ENCODE results near the gene DLST.
"Not testable (repeated sequence)": the region's sequence is repeated elsewhere in the genome, so short reads cannot be mapped to it uniquely, and the experiment has no call there.

Gene DLST

DNA sequence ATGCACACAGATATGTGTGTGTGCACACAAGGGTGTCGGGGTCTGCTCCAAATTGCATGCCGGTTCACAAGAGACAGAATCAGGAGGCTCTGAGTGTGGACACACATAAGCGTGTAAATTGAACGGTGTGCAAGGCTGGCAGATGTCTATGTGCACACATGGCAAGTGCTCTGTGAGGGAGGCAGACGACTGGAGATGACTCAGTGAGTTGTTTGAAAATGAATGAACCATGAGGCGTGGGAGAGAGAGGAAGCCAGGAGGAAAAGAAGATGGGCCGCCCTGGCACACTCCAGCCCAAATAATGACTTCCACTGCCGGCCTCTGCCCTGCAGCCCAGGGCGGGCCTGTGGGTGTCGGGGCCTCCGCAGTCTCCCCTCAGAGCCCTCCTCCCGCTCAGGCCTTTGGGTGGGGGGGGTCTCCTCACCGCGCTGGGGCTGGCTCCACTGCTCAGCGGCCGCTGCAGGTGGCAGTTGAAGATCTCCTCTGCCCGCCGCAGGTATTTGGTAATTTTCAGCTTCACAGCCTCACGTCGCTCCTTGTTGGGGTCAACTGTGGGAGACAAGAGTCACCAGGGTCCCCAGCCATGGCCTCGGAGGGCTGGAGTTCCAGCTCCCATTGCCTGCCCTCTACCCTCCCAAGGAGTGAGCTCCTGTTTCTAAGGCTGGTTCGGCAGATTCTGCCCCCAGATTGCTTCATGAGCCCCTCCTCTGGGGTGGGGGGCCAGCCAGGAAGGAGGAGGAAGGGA lies 37.9 kb downstream of the DLST start:
- DNase-seq: no peak

- DNase-seq: no peak
These were observed 38.6 kb downstream of the DLST start for GRCh38 chr14:74920281-74920680.

GRCh38 chr14:74921053-74921620 lies 39.4 kb downstream of the DLST start:
- no peak for DNase-seq

DNA sequence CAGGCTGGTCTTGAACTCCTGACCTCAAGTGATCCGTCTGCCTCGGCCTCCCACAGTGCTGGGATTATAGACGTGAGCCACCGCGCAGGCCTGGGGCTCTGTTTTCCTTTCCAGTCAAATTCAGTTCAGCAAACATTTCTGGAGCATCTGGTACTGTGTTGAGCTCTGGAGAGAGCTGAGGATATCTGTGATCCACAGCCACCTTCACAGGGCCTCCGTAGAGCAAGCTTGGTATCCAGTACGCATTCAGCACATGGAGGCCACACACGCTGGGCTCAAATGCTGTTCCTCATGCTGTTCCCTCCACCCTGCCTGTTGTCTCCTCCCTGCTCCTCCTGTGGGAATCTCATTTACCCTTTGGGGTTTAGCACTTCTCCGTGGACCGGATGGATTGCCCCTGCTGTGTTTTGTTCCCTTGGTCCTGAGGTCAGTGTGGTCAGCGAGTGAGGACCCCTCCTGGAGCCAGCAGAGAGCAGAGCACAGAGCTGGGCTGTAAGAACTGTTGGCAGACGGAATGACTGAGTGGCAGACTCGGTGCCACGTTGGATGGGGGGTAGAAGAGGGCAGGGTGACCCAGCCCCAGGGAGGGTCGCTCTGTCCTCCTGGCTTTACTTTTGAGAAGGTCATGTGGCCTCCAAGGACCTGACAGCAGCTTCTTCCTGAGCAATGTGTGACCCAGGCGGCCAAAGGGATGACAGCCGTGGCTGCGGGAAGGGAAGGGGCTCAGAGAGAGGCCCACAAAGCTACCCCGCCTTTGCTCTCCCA lies 40.5 kb downstream of the DLST start:
- no peak for DNase-seq

- peak; percentile 85 for DNase-seq
These were observed 41.2 kb downstream of the DLST start, which contains the start of gene RPS6KL1 for GRCh38 chr14:74922752-74923401. TSS of gene RPS6KL1 (minus strand) at chr14:74923260. CDS start at chr14:74921541, 1,719 bp downstream.

DNA sequence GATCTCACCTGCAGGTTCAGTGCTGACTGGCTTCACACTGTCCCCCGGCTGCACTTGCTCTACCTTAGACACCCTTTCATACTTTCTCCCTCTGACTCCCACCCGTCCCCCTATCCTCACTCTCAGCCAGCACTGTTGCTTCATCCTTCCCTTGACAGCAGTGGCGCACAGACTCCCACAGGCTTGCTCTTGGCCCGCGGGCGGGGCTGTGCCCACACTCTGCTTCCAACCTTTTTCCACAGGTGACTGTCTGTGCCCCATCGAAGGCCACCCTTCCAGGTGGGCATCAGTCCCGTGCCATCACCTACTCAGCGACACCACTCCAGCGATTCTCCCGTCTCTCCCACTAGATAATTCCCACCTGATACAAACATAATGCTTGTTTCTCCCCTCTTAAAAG lies 42.3 kb downstream of the DLST start:
- no peak for DNase-seq

DNA sequence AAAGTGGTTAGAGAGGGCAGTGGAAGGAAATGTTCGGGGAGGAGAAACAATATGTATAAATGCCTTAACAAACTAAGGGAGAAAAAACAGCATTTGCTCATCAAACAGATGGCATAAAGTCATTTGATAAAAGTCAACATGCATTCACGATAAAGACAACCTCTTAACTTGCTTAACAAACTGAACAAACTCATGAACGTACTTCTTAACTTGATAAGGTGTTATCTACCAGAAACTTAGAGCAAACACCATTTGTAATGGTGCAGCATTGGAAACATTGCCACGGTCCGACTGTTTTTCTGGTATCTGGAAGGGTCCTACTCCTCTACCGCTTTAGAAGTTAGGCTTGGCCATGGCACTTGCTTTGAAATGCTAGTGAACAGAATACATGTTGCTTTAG lies 45.5 kb downstream of the DLST start:
- no peak for DNase-seq

DNA sequence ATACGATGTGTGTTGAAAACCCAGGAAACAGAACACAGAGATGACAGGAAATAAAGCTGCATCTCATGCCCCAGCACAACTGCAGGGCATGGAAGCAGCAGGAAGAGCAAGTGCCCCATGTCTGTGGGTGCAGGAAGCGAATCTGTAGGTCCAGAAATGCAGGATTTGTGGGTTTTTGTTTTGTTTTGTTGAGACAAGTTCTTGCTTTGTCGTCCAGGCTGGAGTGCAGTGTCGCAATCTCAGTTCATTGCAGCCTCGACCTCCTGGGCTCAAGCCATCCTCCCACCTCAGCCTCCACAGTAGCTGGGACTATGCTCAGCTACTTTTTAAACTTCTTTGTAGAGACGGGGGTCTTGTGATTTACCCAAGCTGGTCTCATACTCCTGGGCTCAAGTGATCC lies 47.5 kb downstream of the DLST start:
- no peak for DNase-seq

GRCh38 chr14:74931744-74932143 lies 50.0 kb downstream of the DLST start:
- DNase-seq: not testable (repeated sequence)

DNA sequence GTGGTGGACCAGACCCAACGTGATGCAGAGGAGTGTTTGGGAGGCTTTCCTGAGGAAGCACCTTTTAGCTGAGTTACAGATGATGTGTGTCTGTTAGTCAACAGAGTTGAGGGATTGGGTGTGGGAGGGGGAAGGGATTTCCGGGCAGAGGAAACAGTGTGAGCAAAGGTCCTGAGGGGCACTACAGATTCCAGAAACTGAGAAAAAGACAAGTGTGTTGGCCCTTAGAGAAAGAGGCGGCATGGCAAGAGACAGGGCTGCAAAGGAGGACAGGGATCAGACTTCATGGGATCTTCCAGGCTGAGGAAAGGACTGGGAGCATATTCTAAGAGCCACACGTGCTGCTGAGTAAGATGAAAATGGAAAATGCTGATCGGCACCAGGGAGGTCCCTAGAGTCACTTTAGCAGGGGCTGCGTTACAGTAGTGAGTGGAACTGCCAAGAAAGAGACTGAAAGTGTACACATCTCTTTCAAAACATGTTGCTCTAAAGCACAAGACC lies 50.7 kb downstream of the DLST start:
- no peak for DNase-seq

- DNase-seq: not testable (repeated sequence)
These were observed 51.2 kb downstream of the DLST start for GRCh38 chr14:74932936-74933335.

DNA sequence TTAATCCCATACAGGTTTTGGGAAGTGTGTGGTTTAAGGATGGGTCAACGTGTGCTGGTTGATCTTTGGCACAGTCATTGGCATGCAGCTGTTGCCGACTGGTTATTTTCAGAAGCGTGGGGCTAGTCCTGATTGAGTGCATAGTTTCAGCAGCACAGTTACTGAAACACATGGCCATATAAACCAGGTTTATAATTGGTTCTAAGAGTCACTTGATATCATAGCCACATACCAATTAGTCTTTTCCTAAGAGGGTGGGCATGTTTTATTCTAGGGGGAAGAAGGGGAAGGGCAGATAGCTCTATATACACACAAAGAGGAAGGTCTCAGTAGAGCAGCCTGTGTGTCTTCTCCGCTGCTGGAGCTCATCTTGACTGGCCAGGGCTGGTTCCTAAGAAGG lies 52.3 kb downstream of the DLST start:
- no peak for DNase-seq

DNA sequence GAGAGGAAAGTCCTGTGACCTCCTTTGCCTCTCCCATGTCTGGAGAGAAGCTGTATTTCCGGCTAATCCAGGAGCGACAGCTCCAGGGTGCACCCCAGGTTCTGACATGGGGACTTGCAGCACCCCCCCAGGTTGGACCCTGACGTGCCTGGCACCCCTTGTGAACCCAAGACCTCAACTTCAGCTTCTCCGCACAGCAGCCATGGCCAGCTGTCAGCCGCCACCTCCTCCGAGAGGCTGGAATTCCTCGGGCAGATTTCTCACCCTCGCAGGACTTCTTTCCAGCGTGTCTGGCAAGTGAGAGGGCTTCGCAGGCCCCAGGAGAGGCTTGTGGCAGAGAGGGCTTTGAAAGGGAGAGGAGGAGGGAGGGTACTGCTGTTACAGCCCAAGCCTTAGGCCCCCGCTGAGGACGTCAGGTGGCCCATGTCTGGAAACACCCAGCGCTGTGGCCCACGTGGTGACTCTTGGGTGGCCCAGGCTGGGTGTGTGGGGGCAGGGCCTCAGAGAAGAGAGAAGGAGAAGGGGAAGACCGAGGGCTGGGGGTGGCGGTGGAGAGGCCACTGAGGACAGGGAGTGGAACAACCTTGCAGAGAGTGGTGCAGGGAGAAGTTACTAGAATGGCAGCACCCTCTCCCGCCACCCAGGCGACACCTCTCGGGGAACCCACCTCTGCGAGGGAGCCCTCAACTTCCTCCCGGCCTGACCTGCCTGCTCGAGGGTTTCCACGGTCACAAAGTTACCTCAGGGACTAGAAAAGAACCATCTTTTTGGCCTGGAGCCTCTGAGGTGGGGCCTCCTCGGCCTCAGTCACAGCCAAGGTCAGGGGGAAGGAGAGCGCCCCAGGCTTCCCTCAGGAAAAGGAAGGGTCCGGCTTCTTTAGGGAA lies 53.0 kb downstream of the DLST start:
- no peak for DNase-seq

- no peak for DNase-seq
These were observed 53.6 kb downstream of the DLST start for GRCh38 chr14:74935360-74935680.

- no peak for DNase-seq
These were observed 54.4 kb downstream of the DLST start for GRCh38 chr14:74936151-74936550.

GRCh38 chr14:74936731-74937130 lies 55.0 kb downstream of the DLST start:
- DNase-seq: no peak

DNA sequence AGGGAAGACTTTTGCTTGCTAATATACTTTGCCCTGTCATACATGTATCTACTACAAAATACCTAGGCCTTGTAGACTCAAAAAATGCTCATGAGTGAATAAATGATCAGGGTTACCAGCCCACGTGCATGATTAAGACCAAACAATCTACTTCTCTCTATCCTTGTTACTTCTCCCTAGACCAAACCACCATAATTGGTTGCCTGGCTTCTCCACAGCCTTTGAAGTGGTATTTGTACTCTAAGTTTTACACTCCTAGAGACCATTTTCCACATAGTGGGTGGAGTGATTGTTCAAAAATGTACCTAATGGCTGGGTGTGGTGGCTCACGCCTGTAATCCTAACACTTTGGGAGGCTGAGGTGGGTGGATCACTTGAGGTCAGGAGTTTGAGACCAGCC lies 55.5 kb downstream of the DLST start:
- no peak for DNase-seq

DNA sequence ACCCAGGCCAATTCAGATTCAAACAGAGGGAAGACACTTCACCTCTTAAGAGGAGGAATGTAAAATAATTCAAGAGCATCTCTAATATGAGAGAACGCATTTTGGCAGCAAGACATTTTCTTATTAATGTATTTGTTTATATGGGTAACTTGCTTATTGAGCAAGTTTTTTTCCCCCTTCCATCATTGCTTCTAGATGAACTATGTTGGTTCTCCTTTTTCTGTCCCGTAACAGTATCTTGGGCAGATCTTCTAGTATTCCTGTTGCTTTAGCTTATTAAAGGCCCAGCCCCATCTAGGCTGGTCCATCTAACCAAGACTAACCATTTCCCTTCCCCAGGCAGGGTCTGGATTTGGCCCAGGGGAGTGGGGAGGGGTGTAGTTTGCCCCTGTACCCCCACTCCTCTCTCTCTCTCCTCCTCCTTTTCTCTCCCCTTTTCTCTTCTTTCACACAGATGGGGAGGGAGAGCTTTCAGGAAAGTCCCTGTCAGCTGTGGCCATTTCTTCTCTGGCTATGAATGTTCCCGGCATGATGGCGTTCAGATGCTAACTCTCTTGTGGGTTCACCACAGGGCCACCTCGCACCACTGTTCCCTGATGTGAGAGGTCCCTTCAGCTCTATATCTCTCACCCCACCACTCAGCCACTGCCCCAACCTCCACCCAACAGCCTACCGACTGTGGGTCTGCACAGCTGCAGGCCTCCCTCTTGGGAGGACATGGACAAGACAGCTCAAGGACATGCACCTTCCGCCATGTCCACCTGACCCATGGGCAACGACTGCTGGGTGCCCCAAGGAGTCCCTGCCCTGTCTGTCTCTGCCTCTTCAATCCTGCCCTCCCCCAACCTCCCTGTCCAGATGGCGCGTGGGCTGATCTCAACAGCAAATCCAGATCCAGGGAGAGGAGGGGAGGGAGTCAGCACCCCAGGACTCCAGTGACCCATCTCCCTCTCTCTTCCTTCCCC lies 57.1 kb downstream of the DLST start:
- no peak for DNase-seq

DNA sequence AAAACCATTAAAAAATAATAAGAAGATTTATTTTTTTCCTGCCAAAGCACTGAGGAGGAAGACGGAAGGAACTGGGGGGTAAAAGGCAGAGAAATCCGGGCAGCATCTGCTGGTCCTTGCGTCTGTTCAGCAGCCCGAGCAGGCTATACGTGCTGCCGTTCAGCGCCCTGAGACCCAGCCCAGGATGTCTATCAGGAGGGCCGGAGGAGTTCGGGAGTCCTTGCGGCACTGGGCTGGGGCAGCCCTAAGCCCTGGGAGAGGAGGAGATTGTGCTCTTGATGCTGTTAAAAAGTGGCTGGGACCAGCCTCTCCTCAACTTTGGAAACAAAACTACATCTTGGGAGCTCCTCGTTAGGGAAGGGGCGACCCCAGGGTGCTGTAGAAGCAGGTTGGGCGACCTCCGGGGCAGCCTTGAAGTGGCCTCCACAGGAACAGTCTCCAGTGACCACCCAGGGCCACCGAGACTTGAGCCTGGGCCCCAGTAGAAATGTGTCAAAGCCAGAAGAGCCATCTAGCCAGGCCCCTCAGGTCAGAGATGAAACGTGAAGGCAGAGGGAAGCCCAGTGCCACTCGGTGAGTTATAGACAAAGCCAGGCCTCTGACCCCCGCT lies 59.3 kb downstream of the DLST start:
- no peak for DNase-seq

GRCh38 chr14:74941676-74942097 lies 60.0 kb downstream of the DLST start:
- peak; percentile 82 for DNase-seq

GRCh38 chr14:74942181-74942580 lies 60.5 kb downstream of the DLST start:
- no peak for DNase-seq
